NCI-H82 treated with DMSO at 0.1 percent for 48 hours (cell line): ENCODE measurements around the gene PIEZO2.
"Not testable (repeated sequence)": the region's sequence is repeated elsewhere in the genome, so short reads cannot be mapped to it uniquely, and the experiment has no call there.

Source experiments
- DNase-seq: peaks from one replicate; lab custom pipeline; 2025; ENCODE audit not compliant: unreplicated experiment; lab: John Stamatoyannopoulos, UW

PIEZO2 gene

DNA sequence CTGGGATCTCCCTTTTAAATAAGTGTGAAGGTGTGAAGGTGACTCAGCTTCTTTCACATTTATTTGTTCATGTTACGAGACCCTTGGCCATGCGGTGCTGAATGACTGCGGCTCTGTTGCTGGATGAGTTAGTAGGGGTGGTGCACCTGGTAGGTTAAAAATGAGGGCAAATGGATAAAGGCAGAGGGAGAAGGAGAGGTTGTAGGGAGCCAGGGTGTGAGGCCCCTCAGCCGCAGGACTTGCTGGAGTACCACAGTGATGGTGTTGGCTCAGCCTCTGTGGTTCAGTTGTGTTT lies 459.4 kb downstream of the PIEZO2 start:
- no peak for DNase-seq

DNA sequence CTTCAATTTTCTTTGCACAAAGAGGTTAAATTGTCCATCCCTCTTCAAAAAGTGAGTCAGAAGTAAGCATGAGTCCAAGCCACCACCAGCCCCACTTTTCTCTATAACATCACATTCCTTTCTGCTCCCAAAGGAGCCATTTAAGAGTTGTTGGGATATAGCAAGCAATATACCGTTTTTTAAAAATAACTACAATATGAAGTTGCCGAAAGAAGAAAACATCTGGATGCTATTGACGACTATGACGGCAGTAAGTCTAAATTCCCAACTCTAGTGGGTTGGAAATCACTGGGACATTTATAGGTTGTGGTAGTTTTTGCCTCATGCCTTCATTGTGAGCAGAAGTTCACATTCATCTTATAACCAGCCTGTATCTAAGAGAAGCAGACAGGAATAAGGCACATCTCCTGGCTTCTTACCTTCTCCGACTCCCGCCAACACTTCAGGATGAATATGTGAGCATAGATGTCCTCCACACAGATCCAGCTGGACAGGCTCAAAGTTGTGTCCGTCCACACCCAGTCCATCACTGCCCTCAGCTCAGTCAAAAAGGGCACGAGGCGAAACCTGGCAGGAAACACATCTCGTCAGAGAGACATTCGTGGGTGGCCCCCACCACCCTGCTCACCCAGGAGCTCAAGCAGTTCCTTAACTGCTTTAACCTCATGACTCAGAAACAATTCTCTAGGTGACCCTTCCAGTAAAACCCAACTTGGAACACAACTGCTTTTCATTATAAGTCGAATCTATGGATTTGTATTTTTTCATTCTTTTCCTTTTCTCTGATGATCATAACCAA lies 459.9 kb downstream of the PIEZO2 start:
- no peak for DNase-seq

DNA sequence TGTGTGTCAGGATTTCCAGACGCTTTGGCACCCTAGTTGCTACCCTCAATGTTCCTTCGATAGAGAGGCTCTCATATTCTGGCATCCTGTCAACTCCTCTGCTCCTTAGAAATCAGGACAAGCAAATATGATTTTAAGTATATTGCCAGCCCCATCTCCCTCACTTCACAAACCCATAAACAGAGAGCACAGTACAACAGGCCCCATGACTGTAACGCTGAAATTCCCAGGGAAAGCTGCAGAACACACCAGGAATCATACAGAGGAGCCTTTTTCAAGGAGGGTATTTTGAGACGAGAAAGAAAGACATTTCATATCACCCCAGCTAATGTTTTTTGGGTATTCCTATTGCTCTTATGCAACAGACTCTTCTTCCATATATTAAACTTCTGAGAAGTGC lies 460.6 kb downstream of the PIEZO2 start:
- no peak for DNase-seq

DNA sequence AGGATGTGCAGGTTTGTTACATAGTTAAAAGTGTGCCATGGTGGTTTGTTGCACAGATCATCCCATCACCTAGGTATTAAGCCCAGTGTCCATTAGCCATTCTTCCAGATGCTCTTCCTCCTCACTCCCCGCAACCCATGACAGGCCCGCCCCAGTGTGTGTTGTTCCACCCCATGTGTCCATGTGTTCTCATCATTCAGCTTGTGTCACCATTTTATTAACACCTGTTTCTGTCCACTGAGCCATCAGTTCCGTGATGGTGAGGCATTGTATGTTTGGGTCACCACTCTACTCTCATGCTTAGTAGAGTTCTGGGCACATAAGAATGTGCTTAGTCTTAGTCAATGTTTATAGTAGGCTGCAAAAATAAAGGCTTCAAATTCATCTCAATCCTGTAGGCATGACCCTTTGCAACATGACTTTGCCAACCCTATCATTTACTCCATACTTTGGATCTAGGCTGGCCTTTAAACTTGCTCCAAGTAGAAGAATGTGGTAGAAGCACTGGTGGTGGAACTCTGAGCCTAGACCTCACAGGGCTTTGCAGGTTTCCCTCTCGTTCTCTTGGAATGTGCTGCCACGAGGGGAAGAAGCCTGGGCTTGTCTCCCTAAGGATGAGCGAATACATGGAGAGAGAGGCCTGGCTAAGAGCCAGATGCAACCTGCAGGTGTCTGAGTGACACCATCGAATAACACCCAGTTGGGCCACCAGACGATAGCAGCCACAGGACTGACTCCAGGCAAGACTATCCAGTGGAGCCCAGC lies 462.0 kb downstream of the PIEZO2 start:
- no peak for DNase-seq

DNA sequence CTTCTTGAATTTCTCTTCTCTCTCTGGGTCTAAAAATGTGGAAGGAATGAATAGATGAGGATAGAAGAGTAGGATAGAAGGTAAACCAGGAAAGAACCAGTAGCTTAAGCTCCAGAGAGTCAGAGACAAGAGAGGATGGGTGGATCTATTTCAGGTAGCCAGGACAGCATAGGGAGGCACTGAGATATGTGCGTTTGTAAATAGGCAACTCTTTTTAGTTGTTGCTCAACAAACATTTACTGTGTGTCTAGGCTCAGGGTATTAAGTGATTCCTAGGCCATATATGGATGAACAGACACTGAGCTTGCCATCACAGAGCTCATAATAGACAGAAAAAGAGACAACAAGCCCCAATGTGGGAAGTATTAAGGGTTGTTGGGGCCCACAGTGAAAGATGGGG lies 463.1 kb downstream of the PIEZO2 start:
- DNase-seq = no peak

DNA sequence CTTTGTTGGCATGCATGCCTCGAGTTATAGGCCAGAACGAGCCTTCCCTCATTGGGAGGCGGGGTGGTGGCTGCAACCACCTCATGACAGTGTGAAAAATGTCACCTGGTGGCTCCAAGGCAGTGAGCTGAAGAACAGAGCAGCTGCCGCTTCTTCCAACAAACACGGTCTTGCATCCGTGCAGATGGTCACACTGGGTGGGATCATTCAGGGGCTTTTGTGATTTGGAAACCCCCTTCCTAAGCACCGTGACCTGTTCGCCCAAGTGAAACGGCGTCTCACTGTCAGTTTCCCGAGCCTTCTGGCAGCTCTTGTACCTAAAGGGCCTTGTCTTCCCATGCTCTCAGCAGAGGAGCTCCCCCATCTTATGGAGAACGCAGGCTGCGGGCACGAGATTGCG lies 463.9 kb downstream of the PIEZO2 start:
- DNase-seq = no peak

DNA sequence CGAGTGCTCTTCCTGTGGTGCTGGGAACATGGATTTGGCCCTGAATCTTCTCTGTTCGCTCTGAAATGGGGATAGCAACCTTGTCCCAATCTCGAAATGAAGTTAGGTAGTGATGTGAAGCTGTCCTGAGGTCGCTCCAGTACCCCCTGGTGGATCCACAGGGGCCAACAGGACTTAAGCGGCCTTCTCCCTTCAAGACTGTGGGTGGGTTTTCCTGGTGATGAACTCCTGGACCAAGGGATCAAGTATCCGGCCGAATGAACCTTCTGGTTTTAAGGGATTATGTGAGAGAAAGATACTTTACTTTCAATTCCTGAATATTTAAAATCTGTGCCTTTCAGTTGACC lies 467.0 kb downstream of the PIEZO2 start:
- no peak for DNase-seq

DNA sequence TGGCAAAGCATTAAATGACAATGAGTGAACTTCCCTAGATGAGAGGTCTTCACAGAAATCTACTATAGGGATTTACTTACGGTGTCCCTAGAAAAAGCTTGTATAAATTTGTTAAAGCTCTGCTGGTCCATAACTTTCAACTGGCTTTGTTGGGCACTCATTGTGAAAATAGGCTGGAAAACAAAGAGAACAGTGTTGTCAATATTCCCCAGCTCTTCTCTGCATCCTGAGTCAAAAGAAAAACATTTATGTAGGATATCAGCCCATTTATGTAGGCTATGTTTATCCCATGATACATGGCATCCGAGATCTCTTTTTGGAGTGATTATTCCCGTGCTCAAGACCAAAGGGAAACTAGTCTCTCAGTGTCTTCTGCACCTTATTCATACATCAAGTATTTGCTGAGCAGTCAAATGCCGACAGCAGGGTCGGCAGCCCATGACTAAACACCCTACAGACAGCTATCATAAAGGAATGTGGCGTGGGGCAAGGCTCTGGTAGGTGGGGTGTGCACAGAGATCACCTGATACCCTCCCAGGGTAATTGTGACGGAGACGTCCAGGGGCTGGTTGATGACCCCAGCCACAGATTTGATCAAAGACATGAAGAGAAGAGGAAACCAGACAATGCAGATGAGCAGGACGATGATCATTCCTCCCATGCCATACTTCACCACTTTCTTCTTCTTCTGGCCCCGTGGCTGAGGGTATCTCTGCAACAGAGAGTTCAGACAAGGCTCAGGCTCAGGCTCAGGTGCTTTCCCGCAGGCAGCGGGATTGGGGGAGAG lies 467.6 kb downstream of the PIEZO2 start:
- no peak for DNase-seq

DNA sequence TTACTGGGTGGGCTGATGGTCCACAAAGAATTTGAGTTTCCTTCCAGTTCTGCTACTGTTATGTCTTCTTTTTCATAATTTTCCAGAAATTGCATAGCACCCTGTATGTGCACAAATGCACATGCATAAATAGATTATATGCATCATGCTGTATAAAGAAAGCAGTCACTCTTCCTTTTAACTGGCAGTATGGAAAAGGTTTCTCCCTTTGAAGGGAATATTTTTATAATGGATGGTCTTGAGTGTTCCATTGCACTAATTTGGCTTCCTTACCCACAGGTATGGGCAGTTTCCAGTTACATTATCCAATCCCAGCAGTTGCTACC lies 469.1 kb downstream of the PIEZO2 start:
- no peak for DNase-seq

DNA sequence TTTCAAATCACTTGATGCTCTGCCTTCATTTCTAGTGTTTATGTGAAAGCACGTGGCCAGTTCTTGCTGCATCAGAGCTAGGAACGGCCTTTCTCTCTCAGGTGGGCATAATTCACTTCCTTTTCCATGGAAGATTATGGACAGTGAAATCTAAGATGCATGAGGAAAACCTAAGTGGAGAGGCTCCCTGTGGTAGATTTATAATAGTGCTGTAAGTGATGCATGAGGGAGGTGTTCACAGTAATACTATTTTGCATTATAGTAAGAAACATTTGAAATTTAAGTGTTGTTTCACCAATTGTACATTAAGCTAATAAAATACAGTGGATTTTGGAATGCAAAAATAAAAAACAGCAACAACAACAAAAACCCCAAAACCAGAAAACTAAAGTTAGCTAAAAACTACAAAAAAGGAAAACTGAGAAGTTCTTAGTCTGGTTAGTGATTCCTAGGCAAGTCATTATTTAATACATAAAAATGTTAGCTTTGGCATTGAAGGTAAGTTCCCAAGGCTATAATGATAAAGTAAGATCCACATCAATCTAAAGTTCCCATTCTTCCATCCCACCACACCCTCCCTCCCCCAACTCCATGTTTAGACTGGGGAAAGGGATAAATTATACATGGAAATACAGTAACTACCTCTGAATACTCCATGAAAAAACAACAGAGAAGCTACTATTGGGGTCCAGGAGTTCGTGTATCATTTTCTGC lies 469.7 kb downstream of the PIEZO2 start:
- no peak for DNase-seq

DNA sequence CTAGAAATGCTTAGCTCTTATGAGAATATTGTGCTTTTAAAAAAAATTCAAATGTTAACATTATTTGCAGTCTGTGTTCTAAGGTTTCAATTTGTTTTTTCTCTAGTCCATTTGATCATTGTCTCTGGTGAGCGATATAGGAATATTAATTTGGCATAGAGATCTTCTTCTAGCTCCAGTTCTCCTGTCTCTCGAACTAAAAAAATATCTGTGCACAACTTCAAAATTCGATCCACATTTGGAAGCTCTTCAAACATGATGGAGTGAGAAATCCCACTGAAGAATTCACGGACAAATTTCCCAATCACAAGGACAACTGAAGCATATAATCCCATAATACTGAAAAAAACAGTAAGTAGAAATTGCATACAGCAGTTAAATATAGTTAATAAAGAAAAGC lies 477.9 kb downstream of the PIEZO2 start:
- DNase-seq = no peak

DNA sequence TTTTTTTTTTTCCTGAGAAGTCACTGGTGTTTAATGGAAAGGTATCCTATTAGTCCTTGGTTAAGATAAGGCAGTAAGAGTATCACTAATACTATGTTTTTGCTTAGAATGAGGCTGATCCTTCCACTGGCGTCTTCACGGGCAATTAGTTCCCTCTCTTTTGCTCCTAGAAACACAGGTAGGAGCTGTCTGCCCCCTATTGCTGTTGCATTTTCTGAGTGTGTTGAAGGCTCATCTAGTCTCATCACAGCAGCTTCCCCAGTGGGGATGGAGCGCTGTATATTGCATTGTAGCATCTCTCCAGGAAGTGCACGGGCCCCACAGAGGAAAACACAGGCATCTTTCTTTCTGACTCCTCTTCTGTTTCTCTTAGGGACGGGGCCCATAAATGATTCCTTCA lies 478.5 kb downstream of the PIEZO2 start:
- DNase-seq = no peak

DNA sequence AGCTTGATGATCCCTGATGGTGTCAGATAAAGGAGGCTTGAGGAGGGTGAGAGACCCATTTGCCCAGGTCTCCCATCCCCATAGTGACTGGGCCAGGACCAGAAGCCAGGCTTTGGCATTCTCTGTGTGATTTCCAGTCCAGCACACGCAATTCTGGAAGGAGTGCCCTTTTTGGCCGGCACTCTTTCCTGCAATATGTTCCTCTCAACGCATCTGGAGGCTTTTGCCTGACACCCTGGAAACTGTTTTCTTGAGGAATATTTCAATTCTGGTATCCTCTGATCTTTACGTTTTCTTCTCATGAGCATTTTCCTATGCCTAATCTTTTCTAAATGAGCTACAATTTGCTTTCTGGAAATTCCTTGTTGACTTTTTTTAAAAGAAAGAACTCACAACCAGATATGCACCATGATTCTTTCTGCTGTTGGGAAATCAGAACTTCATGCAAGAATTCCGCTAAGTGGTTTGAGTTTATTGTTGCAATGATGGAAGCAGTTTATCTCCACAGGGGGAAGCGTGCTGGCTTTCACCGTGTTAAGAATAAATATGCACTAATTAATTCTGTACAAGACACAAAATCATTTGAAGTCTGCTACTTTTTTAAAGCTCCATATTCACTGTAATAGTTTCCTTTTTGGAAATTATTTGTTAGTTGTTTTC lies 479.8 kb downstream of the PIEZO2 start:
- DNase-seq = no peak

DNA sequence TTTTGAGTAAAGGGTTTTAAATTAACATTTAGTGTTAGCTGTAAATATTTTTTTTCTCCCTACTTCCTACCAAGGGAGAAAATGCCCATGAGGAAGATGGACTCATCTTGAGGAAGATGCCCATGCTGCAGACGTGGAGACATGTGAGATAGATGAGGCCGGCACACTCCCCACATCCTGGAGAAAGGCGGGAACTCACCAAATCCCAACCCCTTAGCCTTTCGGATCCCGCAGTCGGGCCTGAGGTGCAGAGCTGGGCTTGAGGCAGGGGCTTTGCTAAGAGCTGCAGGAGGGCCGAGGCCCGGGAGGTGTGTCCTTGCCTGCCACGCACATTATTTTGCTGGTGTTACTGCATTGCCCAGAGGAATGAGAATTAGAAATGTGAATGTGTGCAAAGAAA lies 485.6 kb downstream of the PIEZO2 start:
- no peak for DNase-seq

DNA sequence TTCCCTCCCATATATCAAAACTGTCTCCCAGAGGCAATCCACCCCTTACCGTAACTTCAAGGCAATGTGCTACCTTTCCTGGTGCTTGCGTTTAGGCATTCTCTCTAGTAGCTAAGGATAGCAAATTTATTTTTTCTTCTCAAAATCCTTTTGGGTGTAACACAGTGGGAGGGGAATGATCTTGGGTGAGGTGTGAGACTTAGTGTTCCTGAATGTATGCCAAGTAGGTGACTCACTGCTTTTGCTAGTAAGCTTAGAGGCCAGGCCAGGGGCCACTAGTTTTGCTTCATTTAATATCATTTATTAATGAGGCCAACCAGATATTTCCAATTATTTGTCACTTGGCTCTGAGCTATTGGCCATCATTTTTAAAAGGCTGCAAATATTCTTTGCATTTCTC lies 488.1 kb downstream of the PIEZO2 start:
- DNase-seq = no peak

DNA sequence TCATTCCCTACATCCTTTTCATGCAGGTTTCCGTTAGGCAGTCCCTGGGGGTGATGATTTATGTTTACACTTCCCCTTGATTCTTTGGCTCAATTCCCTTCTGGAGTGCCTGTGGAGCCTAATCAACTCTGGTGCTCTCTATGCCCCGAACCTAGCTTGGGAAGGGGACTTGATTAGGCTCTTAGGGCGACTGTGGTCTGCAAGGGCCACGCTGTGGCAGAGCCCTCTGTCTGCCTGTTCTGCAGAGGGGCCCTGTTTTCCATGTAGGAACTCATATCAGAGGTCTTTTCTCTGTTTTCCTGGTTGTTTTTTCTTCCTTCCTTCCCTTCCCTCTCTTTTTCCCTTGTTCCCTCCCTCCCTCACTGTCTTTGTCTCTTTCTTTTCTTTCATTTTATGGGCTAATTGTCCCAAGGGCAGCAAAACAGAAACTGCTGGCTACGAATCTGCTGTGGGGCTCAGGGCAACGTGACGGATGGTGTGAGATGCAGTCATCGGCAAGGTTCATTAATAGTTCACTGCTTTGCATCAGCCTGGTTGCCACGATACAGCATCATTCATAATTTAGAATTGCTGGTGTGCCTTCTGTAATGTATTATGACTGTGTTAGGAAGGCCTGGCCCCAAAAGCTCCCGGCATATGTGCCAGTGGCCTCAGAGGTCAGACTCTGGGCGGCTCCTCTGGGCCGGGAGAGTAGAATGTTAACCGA lies 489.0 kb downstream of the PIEZO2 start:
- no peak for DNase-seq

DNA sequence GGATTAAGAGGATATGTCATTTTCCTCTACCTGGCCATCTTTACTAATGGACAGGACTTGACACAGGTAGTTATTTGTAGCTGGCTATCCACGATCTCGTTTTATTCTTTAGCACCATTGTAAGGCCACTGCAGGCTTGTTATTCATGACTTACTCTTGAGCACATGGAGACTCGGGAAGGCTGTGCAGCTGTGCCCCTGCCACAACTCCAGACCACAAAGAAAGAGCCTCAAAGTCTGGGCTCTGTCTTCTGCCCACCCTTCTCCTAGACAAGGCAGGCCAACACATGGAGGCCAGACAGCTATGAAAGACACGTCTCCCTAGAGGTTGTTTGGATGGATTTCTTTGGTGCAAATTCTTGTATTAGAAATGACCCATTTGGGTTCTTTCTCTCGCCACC lies 489.8 kb downstream of the PIEZO2 start:
- no peak for DNase-seq

DNA sequence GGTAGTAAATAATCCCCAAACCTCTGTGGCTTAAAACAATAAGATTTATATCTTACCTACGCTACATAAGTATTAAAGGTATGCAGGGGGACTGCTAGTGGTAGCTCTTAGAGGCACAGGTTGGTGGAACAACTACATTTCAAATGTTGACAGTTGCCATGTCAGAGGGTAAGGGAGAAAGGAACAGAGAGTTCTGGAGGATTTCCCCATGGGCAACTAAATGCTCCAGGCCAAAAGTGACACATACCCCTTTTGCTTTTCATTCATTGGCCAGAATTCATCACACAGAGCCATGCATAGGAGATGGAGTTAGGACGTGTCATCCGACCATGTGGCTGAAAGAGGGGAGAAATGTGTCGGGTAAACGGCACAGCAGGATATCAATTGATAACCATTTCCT lies 490.4 kb downstream of the PIEZO2 start:
- DNase-seq = no peak

DNA sequence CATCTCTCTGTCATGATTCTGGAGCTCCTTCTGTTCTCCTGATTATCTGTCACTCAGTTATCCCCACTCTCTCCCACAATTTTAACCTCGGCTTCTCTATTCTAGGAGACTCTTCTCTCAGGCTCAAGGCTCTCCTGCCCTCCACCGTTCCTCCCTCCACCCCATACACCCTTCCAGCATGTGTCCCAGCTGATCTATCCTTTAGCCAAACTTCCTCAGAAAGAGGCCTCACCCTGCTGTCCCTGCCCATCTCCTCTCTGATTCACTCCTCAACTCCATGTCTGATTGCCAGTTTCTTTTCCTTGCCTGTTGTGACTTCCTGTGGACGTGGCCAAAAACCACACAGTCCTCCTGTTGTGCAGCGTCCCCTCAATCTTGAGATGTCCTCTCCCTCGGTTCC lies 505.4 kb downstream of the PIEZO2 start:
- not testable (repeated sequence) for DNase-seq

DNA sequence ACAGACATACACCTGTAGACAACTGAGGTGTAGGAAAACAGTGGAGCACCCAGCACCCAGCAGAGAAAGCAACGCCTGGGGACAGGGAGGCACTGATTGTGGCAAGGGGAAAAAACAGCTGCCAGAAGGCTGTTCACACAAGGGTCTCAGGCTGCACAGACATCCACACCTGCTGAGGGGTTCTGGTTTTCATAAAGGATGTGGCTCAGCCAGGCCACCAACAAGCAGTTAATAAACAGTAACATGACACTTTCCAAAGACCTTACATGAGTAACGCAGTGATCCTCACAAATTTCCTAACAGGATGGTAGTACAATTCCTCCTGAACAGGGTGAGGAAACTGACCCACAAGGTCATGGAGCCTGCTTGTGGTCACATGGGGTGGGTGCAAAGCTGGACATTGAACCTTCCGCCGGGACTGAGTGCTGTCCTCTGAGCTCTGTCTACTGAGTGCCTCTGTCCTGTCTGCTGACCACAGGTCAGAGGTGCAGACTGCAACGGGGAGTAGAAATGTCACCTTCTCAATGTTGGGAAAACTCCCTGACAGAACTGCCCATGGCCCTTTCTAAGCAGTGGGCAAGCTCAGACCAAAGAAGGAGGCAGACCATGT lies 506.3 kb downstream of the PIEZO2 start:
- DNase-seq = not testable (repeated sequence)
